ENCODE results near the gene OR10A4.

DNA sequence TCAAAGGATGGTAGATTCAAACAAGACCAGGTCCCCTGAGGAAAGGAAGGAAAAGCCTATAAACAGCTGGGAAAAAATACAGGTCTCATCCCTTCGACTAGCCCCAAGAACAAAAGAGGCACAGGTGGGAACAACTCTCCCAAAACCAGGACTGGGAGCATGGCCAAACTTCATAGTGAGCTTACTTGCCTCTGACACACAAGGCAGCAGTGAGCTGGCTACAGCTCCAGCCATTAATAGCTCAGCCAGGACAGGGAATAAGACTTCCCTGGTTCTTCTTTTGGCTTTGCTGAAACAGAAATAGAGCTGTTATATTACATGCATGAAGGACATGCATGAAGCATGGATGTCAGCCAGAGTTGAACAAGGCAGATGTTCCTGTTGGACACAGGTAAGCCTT, 13.5 kb upstream of the OR10A4 start, which contains the start of gene OR10A2:
- TF ChIP-seq EZH2 (IDR thresholded peaks at IDR 0.05) (no peak), POLR2AphosphoS5 (IDR thresholded peaks at IDR 0.05; ENCODE audit: borderline replicate concordance, low read depth, low read length) (no peak), FOXP2 (optimal IDR thresholded peaks at IDR 0.05; ENCODE audit: control extremely low read depth, extremely low read length, insufficient read depth) (no peak)
